Dermis blood vessel endothelial cell (primary cell): ENCODE results near the gene RANBP3. TPM values are rescaled to one million over a fixed set of nuclear protein-coding genes. Genes with fewer than 3 reads are reported as not detected.
"Not testable (repeated sequence)": the region's sequence is repeated elsewhere in the genome, so short reads cannot be mapped to it uniquely, and the experiment has no call there.

Source experiments
- DNase-seq: peaks from one replicate; pipeline ENCODE4 v3.0.0; 2010
- total RNA-seq: library from RNA; depleted of rRNA; stranded (reverse); fragments of >200 nt; gene quantifications from 2 replicates; pipeline ENCODE4 v1.2.3, GENCODE V29; 2014

The RANBP3 gene
- total RNA-seq, 1 donor from 2014 or later: 39.0 TPM

GRCh38 chr19:5877882-5878281 lies 100.1 kb downstream of the RANBP3 start:
- DNase-seq: no peak

DNA sequence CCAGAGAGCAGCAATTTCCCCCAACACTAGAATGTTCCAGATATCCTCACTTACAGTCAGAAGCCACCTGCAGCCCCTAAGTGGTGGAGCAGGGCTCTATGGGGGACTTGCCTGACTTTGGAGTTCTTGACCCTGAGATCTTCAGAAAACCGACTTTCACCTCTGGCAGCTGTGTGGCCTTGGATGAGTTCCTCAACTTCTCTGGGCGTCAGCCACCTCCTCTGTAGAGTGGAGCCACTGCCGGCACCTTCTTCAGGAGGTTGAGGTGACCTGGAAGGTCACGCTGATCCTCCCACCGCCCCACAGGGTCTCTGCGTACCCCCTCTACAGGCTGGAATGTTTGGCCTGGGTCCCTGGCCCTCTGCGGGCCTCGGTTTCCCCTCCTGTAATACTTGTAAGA lies 100.5 kb downstream of the RANBP3 start:
- no peak for DNase-seq

DNA sequence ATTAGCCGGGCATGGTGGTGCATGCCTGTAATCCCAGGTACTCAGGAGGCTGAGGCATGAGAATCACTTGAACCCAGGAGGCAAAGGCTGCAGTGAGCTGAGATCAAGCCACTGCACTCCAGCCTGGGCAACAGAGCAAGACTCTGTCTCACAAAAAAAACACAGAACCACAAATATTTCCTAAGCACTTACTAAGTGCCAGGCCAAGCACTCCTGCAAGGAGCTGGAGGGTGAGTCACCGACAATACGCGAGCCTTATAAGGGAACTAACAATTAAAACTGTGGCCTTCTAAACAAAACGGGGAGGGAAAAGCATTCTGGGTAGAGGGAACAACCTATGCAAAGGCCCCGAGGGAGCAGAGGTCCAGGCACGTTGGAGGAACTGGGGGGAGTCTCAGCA lies 103.4 kb downstream of the RANBP3 start:
- DNase-seq: not testable (repeated sequence)

- DNase-seq: no peak
Measured at GRCh38 chr19:5873617-5874199, 104.2 kb downstream of the RANBP3 start.

- no peak for DNase-seq
Measured at GRCh38 chr19:5870986-5871394, 107.0 kb downstream of the RANBP3 start.

DNA sequence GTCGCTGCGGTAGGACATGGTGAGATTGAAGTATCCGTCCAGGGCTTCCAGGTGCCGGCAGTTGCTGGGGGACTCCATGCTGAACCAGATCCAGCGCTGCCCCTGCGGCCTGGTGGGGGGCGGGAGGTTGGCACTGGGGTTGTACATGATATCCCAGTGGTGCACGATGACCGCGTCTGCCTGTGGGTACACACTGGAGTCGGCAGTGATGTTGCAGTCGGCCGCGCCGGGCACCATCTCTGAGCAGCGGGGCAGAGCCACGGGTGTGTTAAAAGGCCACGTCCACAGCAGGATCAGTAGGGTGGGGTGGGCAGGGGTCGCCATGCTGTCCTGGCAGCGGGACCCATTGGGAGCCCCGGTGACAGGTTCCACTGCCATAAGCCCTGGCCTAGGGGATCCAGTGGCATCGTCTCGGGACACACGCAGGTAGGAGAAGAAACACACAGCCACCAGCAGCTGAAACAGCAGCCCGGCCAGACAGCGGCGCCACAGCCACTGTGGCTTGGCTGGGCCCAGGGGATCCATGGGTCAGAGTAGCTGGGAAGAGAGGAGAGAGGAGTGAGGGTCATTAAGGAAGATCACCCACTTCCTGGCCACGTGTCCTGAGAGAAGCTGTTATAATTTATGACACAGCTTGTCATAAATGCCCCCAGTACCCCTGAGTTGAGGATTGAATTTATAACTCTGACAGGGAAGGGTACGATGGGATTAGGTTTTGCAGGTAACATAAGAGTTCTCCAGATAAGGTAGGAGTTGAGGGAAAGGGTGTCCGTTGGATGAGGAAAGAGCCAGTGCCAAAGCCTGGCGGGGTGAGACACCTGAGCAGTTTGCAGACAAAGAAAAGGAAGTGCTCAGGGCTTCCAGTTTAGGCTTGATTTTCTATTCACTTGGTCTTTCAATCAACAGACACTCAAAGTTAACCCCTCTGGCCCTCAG lies 110.5 kb downstream of the RANBP3 start:
- DNase-seq: no peak

Other genes starting within 250 kb of the RANBP3 start
- 0.51 TPM in 2 replicates for gene PRR22, start 193.4 kb downstream of the RANBP3 start, total RNA-seq
- gene DUS3L, start 187.0 kb downstream of the RANBP3 start, total RNA-seq: 21.8 and 38.9 TPM in 2 replicates
- 0.42 and 0.85 TPM in 2 replicates for gene NRTN, start 173.1 kb downstream of the RANBP3 start, total RNA-seq
- gene FUT6, start 138.4 kb downstream of the RANBP3 start, total RNA-seq: not detected in 2 replicates
- gene FUT3, start 126.7 kb downstream of the RANBP3 start, total RNA-seq: not detected in 2 replicates
- not detected in 2 replicates for gene FUT5, start 107.6 kb downstream of the RANBP3 start, total RNA-seq
- 283 and 366 TPM in 2 replicates for gene NDUFA11, start 74.3 kb downstream of the RANBP3 start, total RNA-seq
- 6.0 and 8.5 TPM in 2 replicates for gene VMAC, start 73.3 kb downstream of the RANBP3 start, total RNA-seq
- 2.6 and 3.7 TPM in 2 replicates for gene CAPS, start 63.9 kb downstream of the RANBP3 start, total RNA-seq
- 4.4 and 5.0 TPM in 2 replicates for gene RFX2, start 132.4 kb upstream of the RANBP3 start, total RNA-seq
- gene ACSBG2, start 157.5 kb upstream of the RANBP3 start, total RNA-seq: not detected in 2 replicates